TTC549 (cell line): ENCODE results near the gene PTGFR.

ENCODE experiments used
- FAIRE-seq: peaks from 2 replicates; lab custom pipeline; 2012; peaks lifted over from hg19 to GRCh38; lab: Jason Lieb, UNC

PTGFR gene

GRCh38 chr1:78520843-78521242, 30.1 kb downstream of the PTGFR start:
- no peak for FAIRE-seq

GRCh38 chr1:78522136-78522535, 31.4 kb downstream of the PTGFR start:
- FAIRE-seq: no peak

- FAIRE-seq: no peak
These were observed 35.7 kb downstream of the PTGFR start for GRCh38 chr1:78526496-78526895.

- FAIRE-seq: no peak
These were observed 36.9 kb downstream of the PTGFR start for GRCh38 chr1:78527706-78528105.

GRCh38 chr1:78533527-78533926, 42.8 kb downstream of the PTGFR start:
- FAIRE-seq: no peak

GRCh38 chr1:78535286-78535685, 44.5 kb downstream of the PTGFR start:
- FAIRE-seq: no peak

- FAIRE-seq: no peak
These were observed 45.7 kb downstream of the PTGFR start for GRCh38 chr1:78536427-78536826.

- no peak for FAIRE-seq
These were observed 49.3 kb downstream of the PTGFR start for GRCh38 chr1:78540048-78540447.

GRCh38 chr1:78541479-78541878, 50.7 kb downstream of the PTGFR start:
- no peak for FAIRE-seq

GRCh38 chr1:78543941-78544643, 53.3 kb downstream of the PTGFR start:
- FAIRE-seq: no peak

GRCh38 chr1:78547081-78547480, 56.3 kb downstream of the PTGFR start:
- FAIRE-seq: no peak

- no peak for FAIRE-seq
These were observed 58.6 kb downstream of the PTGFR start for GRCh38 chr1:78549331-78549730.

- no peak for FAIRE-seq
These were observed 59.1 kb downstream of the PTGFR start for GRCh38 chr1:78549891-78550290.

GRCh38 chr1:78553859-78554258, 63.1 kb downstream of the PTGFR start:
- FAIRE-seq: no peak

GRCh38 chr1:78554840-78555239, 64.1 kb downstream of the PTGFR start:
- no peak for FAIRE-seq

- no peak for FAIRE-seq
These were observed 68.9 kb downstream of the PTGFR start for GRCh38 chr1:78559680-78560079.

- FAIRE-seq: no peak
These were observed 70.0 kb downstream of the PTGFR start for GRCh38 chr1:78560811-78561210.

GRCh38 chr1:78561856-78562255, 71.1 kb downstream of the PTGFR start:
- FAIRE-seq: no peak

GRCh38 chr1:78565393-78565792, 74.6 kb downstream of the PTGFR start:
- FAIRE-seq: no peak

- FAIRE-seq: no peak
These were observed 79.8 kb downstream of the PTGFR start for GRCh38 chr1:78570539-78570938.

GRCh38 chr1:78577257-78578100, 86.7 kb downstream of the PTGFR start:
- FAIRE-seq: no peak

- FAIRE-seq: no peak
These were observed 95.8 kb downstream of the PTGFR start for GRCh38 chr1:78586572-78586971.

GRCh38 chr1:78587211-78587610, 96.4 kb downstream of the PTGFR start:
- no peak for FAIRE-seq
